ENCODE results near the gene VPS16.
A peak's percentile ranks its signal among the peaks of the same experiment; 100 is the strongest.

Gene VPS16

GRCh38 chr20:2840138-2840966, at the start of gene VPS16, which contains the start of gene PCED1A:
VPS16 (plus strand) TSS chr20:2840745; CDS start chr20:2840775, 30 bp downstream.
PCED1A (minus strand) TSS chr20:2840655; CDS start chr20:2839912, 743 bp downstream.
- DNase-seq = peak; percentile 97

- DNase-seq = no peak
Observed at GRCh38 chr20:2793471-2793870, 47.1 kb upstream of the VPS16 start.

GRCh38 chr20:2794202-2794748, 46.3 kb upstream of the VPS16 start:
- no peak for DNase-seq

- no peak for DNase-seq
Observed at GRCh38 chr20:2794866-2795447, 45.6 kb upstream of the VPS16 start.

GRCh38 chr20:2795451-2795850, 45.1 kb upstream of the VPS16 start:
- DNase-seq = no peak

GRCh38 chr20:2796011-2796660, 44.4 kb upstream of the VPS16 start:
- DNase-seq = no peak

- DNase-seq = no peak
Observed at GRCh38 chr20:2797136-2797983, 43.2 kb upstream of the VPS16 start.

GRCh38 chr20:2798095-2798805, 42.3 kb upstream of the VPS16 start:
- DNase-seq = no peak

GRCh38 chr20:2798814-2799213, 41.7 kb upstream of the VPS16 start:
- no peak for DNase-seq

- no peak for DNase-seq
Observed at GRCh38 chr20:2799271-2799670, 41.3 kb upstream of the VPS16 start.

- no peak for DNase-seq
Observed at GRCh38 chr20:2799688-2800520, 40.6 kb upstream of the VPS16 start.

- DNase-seq = no peak
Observed at GRCh38 chr20:2800521-2801285, 39.8 kb upstream of the VPS16 start, which contains the start of gene CPXM1. CPXM1 (minus strand) TSS chr20:2800627; CDS start chr20:2800572, 55 bp downstream.

- DNase-seq = no peak
Observed at GRCh38 chr20:2801286-2801728, 39.2 kb upstream of the VPS16 start.

GRCh38 chr20:2804041-2804828, 36.3 kb upstream of the VPS16 start:
- DNase-seq = no peak

- DNase-seq = no peak
Observed at GRCh38 chr20:2804852-2805688, 35.5 kb upstream of the VPS16 start.

- DNase-seq = no peak
Observed at GRCh38 chr20:2805689-2806350, 34.7 kb upstream of the VPS16 start.

GRCh38 chr20:2806351-2806701, 34.2 kb upstream of the VPS16 start:
- DNase-seq = no peak

GRCh38 chr20:2807019-2807418, 33.5 kb upstream of the VPS16 start:
- DNase-seq = no peak

Data from activated effector memory CD4-positive, alpha-beta T cell treated with anti-CD3 and anti-CD28 coated beads, Interleukin-2, amount 50 U/mL, for 16 hours (primary cell).